Muscle layer of duodenum (tissue), 2 donors: ENCODE results near the gene KDM4C.

Experiments
- H3K27ac ChIP-seq: one replicate; pipeline ENCODE4 v1.7.0; 2013; ENCODE audit warnings: mild to moderate bottlenecking, low read length
- H3K27me3 ChIP-seq: one replicate; pipeline ENCODE4 v1.7.0; 2013; ENCODE audit warnings: low read depth, mild to moderate bottlenecking, control low read depth, low read length
- H3K36me3 ChIP-seq, 2 donors: one replicate each; pipeline ENCODE4 v1.7.0; 2013; ENCODE audit warnings: low read length in 2 of 2, control low read depth in 1 of 2, mild to moderate bottlenecking in 1 of 2; ENCODE audit not compliant: insufficient read depth in 2 of 2, control insufficient read depth in 1 of 2
- H3K4me1 ChIP-seq, 2 donors: one replicate each; pipeline ENCODE4 v1.7.0; 2013; ENCODE audit warnings: low read length in 2 of 2, mild to moderate bottlenecking in 2 of 2, control low read depth in 1 of 2, moderate library complexity in 1 of 2; ENCODE audit not compliant: insufficient read depth in 2 of 2, control insufficient read depth in 1 of 2
- H3K4me3 ChIP-seq, 2 donors: one replicate each; pipeline ENCODE4 v1.7.0; 2013; ENCODE audit warnings: low read length in 2 of 2, low read depth in 1 of 2, mild to moderate bottlenecking in 1 of 2
- H3K9me3 ChIP-seq, 2 donors: one replicate each; pipeline ENCODE4 v1.7.0; 2013; ENCODE audit warnings: low read length in 2 of 2, control low read depth in 1 of 2, mild to moderate bottlenecking in 1 of 2; ENCODE audit not compliant: control insufficient read depth in 1 of 2
- donor health status: healthy.

The KDM4C gene

DNA sequence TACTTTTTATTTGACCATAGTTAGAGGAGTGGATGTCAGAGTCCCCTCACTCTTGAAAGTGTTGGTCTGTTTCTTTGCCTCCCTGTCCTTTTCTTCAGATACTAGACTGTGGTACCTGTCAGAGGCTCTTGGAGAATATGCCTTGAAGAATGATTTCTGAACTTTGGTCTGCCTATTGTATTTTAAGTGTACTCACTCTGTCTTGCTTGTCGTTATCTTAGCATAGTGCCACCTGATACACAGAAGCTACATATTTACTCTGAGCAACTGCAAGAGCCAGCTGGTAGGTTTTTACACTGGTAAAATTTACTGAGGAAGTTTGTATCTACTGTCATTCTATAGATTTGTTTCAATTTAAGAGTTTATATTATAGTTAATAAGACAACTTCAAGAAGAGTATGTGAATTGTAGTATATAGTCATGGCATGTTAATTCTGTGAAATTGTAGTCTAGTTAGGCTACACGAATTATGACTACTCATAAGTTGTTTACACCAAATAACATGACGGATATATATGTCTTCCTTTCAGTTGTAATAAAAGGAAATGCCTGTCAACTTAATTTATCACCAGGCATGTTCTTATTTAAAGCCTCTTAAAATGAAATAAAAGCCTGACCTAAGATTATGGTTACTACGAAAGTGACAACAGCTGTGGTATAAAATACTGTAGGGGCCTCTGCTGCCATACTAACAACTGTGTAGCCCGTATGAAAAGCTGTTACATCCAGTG is 201.7 kb downstream of the KDM4C start:
- no peak overlapping the region for H3K4me3 ChIP-seq
- peaks cover 0 to 5% of the 10 kb centered on the region in 2 donors for H3K36me3 ChIP-seq
- H3K9me3 ChIP-seq, result no peaks in the 10 kb centered on the region
- H3K27ac ChIP-seq, result no peak overlapping the region
- H3K4me1 ChIP-seq, result peaks cover 0 to 9% of the 10 kb centered on the region in 2 donors
- no peaks in the 10 kb centered on the region for H3K27me3 ChIP-seq

DNA sequence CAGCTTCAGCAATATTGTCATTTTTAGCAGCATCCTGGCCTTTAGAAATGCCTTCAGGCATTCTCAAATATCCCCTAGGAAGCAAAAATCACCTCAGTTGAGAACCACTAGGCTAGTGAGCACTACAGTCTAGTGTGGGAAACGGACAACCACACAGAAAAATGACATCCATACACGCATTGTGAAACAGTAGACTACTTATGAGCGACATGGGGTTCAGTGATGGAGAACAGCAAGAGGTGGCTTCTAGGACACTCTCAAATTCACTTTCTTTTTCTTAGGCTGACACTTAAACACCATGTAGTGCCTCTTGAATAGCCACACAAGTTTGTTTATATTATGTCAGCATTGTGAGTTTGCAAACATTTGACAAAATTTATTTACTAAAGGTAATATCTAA is 203.0 kb downstream of the KDM4C start:
- Histone ChIP-seq H3K27ac (no peak overlapping the region), H3K4me3 (no peak overlapping the region), H3K27me3 (no peaks in the 10 kb centered on the region), H3K4me1 (no peaks in the 10 kb centered on the region), H3K9me3 (no peaks in the 10 kb centered on the region), H3K36me3 (peaks cover 0 to 5% of the 10 kb centered on the region in 2 donors)

DNA sequence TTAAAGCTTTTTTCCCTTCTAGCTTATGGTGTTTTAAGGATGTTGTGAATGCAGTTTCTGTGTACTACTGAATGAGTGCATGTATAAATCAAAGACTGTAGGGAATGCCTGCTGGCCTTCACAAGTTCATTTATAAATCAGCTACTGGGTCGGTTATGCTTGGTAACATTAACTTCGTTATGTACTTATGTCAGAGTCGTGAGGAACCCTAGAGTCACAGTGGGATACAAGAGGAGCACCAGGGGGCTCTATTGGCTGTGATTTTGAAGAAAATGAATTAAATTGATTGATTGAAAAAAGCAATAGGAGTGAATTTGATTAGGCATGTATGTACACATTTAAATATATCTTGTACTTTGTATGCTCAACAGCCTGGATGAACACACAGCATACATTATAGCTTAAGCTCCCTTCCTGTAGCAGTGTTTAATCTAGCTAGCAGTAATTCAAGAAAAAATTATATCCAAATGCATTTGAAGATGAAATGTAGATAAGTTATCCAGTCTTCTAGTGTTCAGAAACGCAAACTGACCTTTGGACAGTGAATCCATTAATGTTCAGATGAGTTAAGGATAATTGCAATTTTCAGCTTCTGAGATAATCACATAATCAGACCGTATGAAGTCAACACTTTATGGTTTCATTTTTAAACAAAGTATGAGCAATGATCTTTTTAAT is 204.2 kb downstream of the KDM4C start:
- Histone ChIP-seq H3K27ac (no peak overlapping the region), H3K9me3 (no peaks in the 10 kb centered on the region), H3K4me1 (no peaks in the 10 kb centered on the region), H3K4me3 (no peak overlapping the region), H3K36me3 (peaks cover 0 to 5% of the 10 kb centered on the region in 2 donors), H3K27me3 (no peaks in the 10 kb centered on the region)

DNA sequence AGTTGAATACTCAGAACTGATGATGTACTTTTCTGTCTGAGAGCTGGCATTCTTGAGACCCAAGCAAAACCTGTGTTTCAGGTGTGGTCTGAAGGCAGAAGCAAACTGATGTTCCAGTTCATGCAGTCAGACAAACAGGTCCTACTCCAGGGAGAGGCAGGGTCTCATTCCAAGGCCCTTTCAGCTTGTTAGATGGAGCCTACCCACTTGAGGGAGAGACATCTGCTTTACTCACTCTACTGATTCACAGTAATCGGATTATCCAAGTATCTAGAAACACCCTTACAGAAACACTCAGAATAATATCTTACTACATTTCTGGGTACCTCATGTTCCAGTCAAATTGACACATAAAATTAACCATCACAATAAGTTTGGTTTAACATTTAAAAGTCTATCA is 207.8 kb downstream of the KDM4C start:
- no peaks in the 10 kb centered on the region for H3K27me3 ChIP-seq

DNA sequence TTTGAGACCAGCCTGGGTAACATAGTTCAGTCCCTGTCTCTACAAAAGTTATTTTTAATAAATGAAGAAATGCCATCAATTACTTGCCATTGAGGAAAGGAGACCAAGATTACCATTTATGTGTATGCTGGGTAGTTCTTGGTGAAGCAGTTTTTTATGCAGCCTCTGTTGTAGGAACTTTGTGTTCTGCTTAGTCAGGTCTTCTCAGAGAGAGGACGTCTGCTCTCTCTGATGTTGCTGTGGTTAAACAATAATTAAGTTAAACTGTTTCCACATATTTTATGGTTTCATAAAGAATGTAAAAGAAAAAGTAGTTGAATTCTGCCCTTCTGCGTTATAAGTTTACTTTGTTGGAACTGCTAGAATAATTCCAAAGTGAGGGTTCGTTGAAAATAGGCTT is 210.5 kb downstream of the KDM4C start:
- Histone ChIP-seq H3K27me3 (no peaks in the 10 kb centered on the region), H3K36me3 (no peaks in the 10 kb centered on the region), H3K9me3 (no peaks in the 10 kb centered on the region), H3K27ac (no peak overlapping the region), H3K4me1 (no peaks in the 10 kb centered on the region), H3K4me3 (no peak overlapping the region)

More for the DNA sequence above, 207.8 kb downstream of the KDM4C start:
- Histone ChIP-seq H3K36me3 (peaks cover 0 to 2% of the 10 kb centered on the region in 2 donors), H3K4me1 (no peaks in the 10 kb centered on the region), H3K9me3 (no peaks in the 10 kb centered on the region), H3K4me3 (no peak overlapping the region), H3K27ac (no peak overlapping the region)

DNA sequence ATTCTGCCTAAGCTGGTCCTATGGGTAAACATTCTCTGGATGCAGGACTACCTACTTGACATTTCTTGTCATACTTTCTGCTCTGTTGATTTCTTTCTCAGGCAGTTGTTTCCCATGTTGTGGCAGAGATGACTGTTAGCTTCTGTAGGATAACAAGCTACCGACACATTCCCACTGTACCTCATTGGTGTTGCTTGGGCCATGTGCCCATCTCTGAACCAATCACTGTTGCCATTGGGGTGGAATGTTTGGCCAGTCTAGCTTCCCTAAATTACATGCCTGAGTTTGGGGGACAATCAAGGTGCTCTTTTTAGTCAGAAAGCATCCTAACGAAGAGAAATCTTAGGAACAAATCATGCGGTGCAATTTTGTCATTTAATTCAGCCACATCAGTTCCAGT is 212.0 kb downstream of the KDM4C start:
- H3K9me3 ChIP-seq, result no peaks in the 10 kb centered on the region
- H3K4me1 ChIP-seq, result peaks cover 0 to under 1% of the 10 kb centered on the region in 2 donors
- no peak overlapping the region for H3K4me3 ChIP-seq
- no peak overlapping the region for H3K27ac ChIP-seq
- no peaks in the 10 kb centered on the region for H3K36me3 ChIP-seq
- H3K27me3 ChIP-seq, result no peaks in the 10 kb centered on the region

DNA sequence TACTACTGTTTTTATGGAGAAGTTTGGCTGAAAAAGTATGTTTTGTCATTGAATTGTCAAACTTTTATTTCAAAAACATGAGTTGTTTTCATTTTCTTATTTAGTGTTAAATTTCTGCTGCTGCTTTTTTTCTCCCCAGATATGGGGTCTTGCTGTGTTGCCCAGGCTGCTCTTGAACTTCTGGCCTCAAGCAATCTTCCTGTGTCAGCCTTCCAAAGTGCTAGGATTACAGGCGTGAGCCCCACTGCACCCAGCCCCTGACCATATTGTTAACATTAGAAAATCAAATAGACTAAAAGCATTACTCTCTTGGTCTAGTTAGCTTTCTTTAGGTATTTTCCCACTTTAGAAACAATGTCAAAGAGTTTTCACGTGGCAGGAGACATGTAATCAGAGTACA is 215.3 kb downstream of the KDM4C start:
- H3K36me3 ChIP-seq, result no peaks in the 10 kb centered on the region
- no peaks in the 10 kb centered on the region for H3K27me3 ChIP-seq
- H3K4me1 ChIP-seq, result peaks cover 0 to 4% of the 10 kb centered on the region in 2 donors
- no peak overlapping the region for H3K27ac ChIP-seq
- H3K4me3 ChIP-seq, result no peak overlapping the region
- H3K9me3 ChIP-seq, result no peaks in the 10 kb centered on the region

DNA sequence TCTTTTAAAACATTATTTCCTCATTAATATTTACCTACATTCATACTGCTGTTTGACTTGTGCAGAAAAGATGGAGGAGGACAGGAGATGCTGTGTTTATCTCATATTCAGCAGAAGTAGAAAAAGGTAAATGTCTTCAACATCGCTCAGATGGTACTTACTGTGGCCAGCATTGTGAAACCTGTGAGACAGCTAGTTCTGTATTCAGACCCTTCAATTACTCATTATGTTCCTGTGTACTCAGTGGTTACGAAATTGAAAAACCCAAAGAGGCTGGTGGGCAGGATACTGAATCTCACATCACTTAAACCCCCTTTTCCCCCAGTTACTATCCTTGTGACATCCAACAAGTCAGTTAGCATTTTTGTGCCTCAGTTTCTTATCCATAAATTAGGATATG is 216.0 kb downstream of the KDM4C start:
- H3K27ac ChIP-seq, result no peak overlapping the region
- H3K4me1 ChIP-seq, result peaks cover 0 to 4% of the 10 kb centered on the region in 2 donors
- H3K27me3 ChIP-seq, result no peaks in the 10 kb centered on the region
- no peak overlapping the region for H3K4me3 ChIP-seq
- H3K36me3 ChIP-seq, result no peaks in the 10 kb centered on the region
- H3K9me3 ChIP-seq, result no peaks in the 10 kb centered on the region

DNA sequence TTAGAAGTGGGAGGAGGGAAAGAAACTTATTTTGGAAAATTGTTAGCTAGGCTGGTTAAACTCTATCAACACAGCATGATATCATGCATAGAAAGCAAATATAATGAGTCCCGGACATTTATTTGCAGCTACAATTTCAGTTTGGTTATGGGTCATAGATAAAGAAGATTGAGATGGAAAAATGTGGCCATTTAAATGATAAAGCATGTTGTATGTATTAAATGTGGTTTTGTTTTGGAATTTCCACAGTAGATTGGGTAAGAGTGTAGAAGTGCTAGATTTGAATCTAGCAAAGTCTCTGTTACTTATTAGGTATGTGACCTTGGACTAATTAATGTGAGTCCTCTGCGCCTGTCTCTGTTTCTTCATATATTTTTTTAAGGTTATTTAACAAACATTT is 217.4 kb downstream of the KDM4C start:
- Histone ChIP-seq H3K27me3 (no peaks in the 10 kb centered on the region), H3K27ac (no peak overlapping the region), H3K4me3 (no peak overlapping the region), H3K4me1 (peaks cover 0 to 4% of the 10 kb centered on the region in 2 donors), H3K9me3 (no peaks in the 10 kb centered on the region), H3K36me3 (no peaks in the 10 kb centered on the region)

DNA sequence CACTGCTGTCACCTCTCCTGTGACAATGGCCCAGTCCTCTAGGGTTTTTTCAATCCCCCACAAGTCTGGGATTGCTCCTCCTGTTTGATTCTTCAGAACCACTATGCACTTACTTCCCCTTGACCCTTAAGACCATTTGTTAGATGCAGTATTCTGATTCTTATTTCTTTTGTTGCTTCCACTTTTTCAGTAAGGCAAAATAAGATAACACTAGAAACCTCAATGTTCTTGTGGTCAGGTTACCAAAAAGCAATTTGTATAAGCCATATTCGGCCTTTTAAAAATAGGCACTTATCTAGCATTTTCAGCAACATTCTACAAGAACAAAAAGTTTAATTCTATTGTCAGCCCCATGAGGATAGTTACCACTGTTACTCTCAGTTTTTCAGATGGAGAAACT is 220.0 kb downstream of the KDM4C start:
- Histone ChIP-seq H3K4me1 (peaks cover 0 to 4% of the 10 kb centered on the region in 2 donors), H3K9me3 (no peaks in the 10 kb centered on the region), H3K4me3 (no peak overlapping the region), H3K27me3 (no peaks in the 10 kb centered on the region), H3K36me3 (peaks cover 5 to 8% of the 10 kb centered on the region in 2 donors), H3K27ac (no peak overlapping the region)

DNA sequence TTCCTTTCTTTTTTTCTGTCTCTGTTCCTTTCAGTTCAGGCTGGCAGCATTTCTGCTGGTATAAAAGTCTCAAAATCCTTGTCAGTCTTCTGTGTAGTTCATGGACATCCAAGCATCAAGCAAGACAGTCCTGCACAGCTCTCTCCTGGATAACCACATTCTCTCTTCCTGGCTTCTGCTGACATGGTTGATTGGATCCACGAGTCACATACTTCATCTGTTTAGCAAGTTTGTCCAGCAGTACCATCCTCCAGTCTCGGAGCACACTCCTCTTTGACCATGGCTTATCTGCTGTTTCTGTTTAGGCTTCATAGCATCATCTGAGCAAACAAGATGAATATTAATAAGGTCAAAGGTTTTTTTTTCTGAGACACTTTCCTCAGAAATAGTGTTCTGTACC is 220.8 kb downstream of the KDM4C start:
- Histone ChIP-seq H3K4me1 (peaks cover 0 to 4% of the 10 kb centered on the region in 2 donors), H3K9me3 (no peaks in the 10 kb centered on the region), H3K27ac (no peak overlapping the region), H3K27me3 (no peaks in the 10 kb centered on the region), H3K36me3 (peaks cover 9 to 11% of the 10 kb centered on the region in 2 donors), H3K4me3 (no peak overlapping the region)
